HepG2 (cell line): Measurements from ENCODE around the gene ABCD1.

Experiments used
- AKNA ChIP-seq: sonication (generic); formaldehyde crosslinking; IDR thresholded peaks from 2 replicates; pipeline ENCODE4 v1.4.0; 2020; ENCODE audit warnings: missing genetic modification reagents, borderline replicate concordance
- CTCF ChIP-seq: sonication (generic); formaldehyde crosslinking; IDR thresholded peaks from 2 replicates; pipeline ENCODE4 v1.5.0; 2020; ENCODE audit warnings: mild to moderate bottlenecking, missing genetic modification reagents, moderate library complexity
- NAIF1 ChIP-seq: sonication (generic); formaldehyde crosslinking; IDR thresholded peaks from 2 replicates; pipeline ENCODE4 v1.5.0; 2020; ENCODE audit warnings: mild to moderate bottlenecking, missing genetic modification reagents, borderline replicate concordance
- POLR2A ChIP-seq, 2 experiments: IDR thresholded peaks; 2 replicates each; pipeline ENCODE4 v1.6.1; 2011; ENCODE audit warnings: low read depth in 2 of 2, low read length in 2 of 2, mild to moderate bottlenecking in 1 of 2, moderate library complexity in 1 of 2; ENCODE audit not compliant: insufficient read depth in 1 of 2
- SALL2 ChIP-seq: sonication (generic); formaldehyde crosslinking; IDR thresholded peaks from 2 replicates; pipeline ENCODE4 v1.8.1; 2023; ENCODE audit warnings: mild to moderate bottlenecking, missing genetic modification reagents, inconsistent platforms
- ZNF530 ChIP-seq: sonication (generic); formaldehyde crosslinking; IDR thresholded peaks from 2 replicates; pipeline ENCODE4 v1.5.0; 2020; ENCODE audit warnings: low read depth, mild to moderate bottlenecking, missing genetic modification reagents

DNA sequence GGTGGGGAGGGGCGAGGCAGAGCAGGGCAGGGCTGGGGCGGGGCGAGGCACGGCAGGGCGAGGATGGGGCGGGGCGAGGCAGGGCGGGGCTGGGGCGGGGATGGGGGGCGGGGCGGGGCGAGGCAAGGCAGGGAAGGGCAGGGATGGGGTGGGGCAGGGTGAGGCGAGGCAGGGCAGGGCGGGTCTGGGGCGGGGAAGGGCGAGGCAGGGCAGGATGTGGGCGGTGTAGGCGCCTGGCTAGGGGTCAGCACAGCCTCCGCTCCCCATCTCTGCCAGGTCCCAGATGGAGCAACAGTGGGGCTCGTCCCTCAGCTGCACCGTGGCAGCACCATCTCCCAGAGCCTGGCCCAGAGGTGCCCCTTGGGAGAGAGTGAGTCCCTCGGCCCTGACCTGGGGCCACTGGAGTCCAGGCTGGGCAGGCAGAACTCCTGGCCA, 52.0 kb downstream of the ABCD1 start:
- no peak for TF ChIP-seq CTCF (CRISPR knock-in tag)
- no peak for TF ChIP-seq NAIF1 (CRISPR knock-in tag)
- no peak for TF ChIP-seq AKNA (CRISPR knock-in tag)
- no peak for TF ChIP-seq ZNF530
- no peak for TF ChIP-seq SALL2
- no peak for TF ChIP-seq POLR2A (IDR thresholded peaks at IDR 0.05; ENCODE audit: insufficient read depth in 1 of 2, low read depth in 2 of 2, low read length in 2 of 2)
